ENCODE results near the gene ZBTB44. TPM values are rescaled to one million over a fixed set of nuclear protein-coding genes. Genes with fewer than 3 reads are reported as not detected.
"Not testable (repeated sequence)": the region's sequence is repeated elsewhere in the genome, so short reads cannot be mapped to it uniquely, and the experiment has no call there.

The ZBTB44 gene
- total RNA-seq, 1 donor from 2014 or later, result 94.3 TPM

GRCh38 chr11:130313383-130314183 lies 1.1 kb downstream of the ZBTB44 start:
- DNase-seq (ENCODE audit: low read depth), result no peak

- peak; percentile 71 for DNase-seq (ENCODE audit: low read depth)
Observed at GRCh38 chr11:130312046-130312445, 2.7 kb downstream of the ZBTB44 start.

DNA sequence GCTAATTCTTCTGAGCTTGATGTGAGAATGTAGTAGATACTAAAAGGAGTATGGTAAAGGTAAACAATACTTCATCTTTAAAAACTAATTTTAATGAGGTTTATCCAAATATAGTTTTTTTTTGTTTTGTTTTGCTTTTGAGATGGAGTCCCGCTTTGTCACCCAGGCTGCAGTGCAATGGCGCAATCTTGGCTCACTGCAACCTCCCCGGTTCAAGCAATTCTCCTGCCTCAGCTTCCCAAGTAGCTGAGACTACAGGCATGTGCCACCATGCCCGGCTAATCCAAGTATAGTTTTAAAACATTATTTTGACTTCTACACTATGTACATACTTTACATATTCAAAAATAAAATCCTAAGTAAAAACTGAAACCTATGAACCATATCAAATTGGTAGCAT lies 4.1 kb downstream of the ZBTB44 start:
- no peak for DNase-seq (ENCODE audit: low read depth)

- DNase-seq (ENCODE audit: low read depth), result no peak
Observed at GRCh38 chr11:130308886-130309285, 5.8 kb downstream of the ZBTB44 start.

GRCh38 chr11:130308059-130308458 lies 6.7 kb downstream of the ZBTB44 start:
- DNase-seq (ENCODE audit: low read depth), result no peak

DNA sequence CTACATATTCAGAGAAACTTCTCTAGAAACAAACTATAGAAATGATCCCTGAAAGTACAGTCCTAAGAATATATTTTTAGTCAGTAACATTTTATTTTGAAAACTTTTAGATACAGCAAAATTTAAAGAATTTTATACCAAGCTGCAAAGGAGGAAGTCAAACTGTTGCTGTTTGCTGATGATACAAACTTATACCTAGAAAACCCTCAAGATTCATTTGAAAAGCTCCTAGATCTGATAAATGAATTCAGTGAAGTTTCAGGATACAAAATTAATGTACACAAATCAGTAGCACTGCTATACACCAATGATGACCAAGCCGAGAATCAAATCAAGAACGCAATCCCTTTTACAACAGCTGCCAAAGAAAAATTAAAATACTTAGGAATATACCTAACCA lies 10.1 kb downstream of the ZBTB44 start:
- no peak for DNase-seq (ENCODE audit: low read depth)

GRCh38 chr11:130301002-130301401 lies 13.7 kb downstream of the ZBTB44 start:
- no peak for DNase-seq (ENCODE audit: low read depth)

- DNase-seq (ENCODE audit: low read depth), result no peak
Observed at GRCh38 chr11:130300567-130300966, 14.2 kb downstream of the ZBTB44 start.

GRCh38 chr11:130299978-130300377 lies 14.7 kb downstream of the ZBTB44 start:
- no peak for DNase-seq (ENCODE audit: low read depth)

- DNase-seq (ENCODE audit: low read depth), result no peak
Observed at GRCh38 chr11:130295657-130296056, 19.1 kb downstream of the ZBTB44 start.

- DNase-seq (ENCODE audit: low read depth), result no peak
Observed at GRCh38 chr11:130282111-130282510, 32.6 kb downstream of the ZBTB44 start.

DNA sequence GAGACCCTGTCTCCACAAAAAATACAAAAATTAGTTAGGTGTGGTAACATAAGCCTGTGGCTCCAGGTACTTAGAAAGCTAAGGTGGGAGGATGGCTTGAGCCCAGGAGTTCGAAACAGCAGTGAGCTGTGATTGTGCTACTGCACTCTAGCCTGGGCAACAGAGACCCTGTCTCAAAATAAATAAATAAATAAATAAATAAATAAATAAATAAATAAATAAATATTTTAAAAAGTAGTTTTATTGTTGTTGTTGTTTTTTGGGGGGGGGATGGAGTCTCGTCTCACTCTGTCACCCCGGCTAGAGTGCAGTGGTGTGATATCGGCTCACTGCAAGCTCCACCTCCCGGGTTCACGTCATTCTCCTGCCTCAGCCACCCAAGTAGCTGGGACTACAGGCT lies 33.4 kb downstream of the ZBTB44 start:
- not testable (repeated sequence) for DNase-seq (ENCODE audit: low read depth)

DNA sequence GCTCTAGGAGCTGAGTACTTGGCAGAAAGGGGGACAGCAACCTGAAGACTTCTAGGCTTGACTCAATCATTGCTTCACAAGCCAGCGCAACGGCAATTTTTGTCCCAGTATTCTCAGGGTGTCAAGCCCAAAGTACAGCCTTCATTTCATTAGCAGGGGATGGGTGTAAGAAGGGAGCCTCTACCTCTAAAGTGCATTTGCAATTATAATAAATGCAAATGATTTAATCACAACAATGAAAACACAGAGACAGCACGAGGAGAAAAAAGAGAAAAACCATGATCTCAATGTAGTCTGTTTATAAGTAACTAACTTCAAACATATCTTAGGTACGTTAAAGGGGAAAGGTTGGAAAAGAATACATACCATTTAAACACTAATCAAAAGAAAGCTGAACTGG lies 34.7 kb downstream of the ZBTB44 start:
- DNase-seq (ENCODE audit: low read depth), result peak; percentile 17

- DNase-seq (ENCODE audit: low read depth), result no peak
Observed at GRCh38 chr11:130278745-130279144, 36.0 kb downstream of the ZBTB44 start.

GRCh38 chr11:130278151-130278550 lies 36.6 kb downstream of the ZBTB44 start:
- DNase-seq (ENCODE audit: low read depth), result no peak

- no peak for DNase-seq (ENCODE audit: low read depth)
Observed at GRCh38 chr11:130272336-130272735, 42.4 kb downstream of the ZBTB44 start.

DNA sequence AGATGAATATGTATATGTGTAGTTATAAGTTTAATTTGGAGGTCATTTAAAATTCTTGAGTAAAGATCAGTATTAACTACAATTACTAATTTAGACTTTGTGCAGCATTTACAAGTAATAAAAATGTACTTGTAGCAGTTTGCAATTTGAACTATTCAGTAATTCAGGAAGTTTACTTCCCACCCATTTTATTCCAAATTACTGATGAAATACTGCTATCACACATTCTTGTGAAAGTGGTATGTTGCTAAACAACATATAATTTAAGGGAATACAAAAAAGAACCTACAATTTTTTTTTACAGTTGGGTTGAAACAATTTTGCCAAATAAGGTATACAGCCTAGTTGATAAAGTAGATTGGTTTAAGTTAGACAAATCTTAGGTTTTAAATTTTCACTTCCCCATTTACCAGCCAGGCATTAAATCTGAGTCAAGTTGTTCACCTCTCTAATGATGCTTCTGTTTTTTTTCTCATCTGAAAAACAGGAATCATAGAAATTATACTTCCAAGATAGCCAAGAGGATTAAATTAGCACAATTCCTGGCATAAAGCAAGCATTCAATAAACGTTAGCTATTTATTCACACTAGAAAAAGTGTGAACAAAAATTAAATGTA lies 45.3 kb downstream of the ZBTB44 start:
- no peak for DNase-seq (ENCODE audit: low read depth)

- no peak for DNase-seq (ENCODE audit: low read depth)
Observed at GRCh38 chr11:130263351-130263750, 51.4 kb downstream of the ZBTB44 start.

- no peak for DNase-seq (ENCODE audit: low read depth)
Observed at GRCh38 chr11:130262424-130262823, 52.3 kb downstream of the ZBTB44 start.

DNA sequence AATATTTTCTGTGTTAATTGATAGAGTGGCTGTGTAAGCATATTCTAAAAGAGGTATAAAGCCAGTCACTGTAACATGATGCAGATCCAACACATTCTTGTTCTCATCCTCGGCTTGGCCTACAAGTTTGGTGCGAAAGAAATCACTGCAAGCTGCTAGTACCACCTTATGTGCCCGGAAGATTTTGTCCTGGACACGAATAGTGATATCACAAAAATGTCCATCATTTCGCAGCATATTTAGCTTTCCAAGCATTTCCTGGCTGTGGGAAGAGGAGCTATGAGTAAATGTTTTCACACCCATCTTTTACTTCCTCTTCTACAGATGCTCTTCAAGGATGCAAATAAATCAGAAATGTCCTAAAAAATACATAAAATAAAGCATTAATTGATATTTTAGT lies 53.1 kb downstream of the ZBTB44 start:
- no peak for DNase-seq (ENCODE audit: low read depth)

GRCh38 chr11:130260742-130261141 lies 54.0 kb downstream of the ZBTB44 start:
- DNase-seq (ENCODE audit: low read depth), result no peak

DNA sequence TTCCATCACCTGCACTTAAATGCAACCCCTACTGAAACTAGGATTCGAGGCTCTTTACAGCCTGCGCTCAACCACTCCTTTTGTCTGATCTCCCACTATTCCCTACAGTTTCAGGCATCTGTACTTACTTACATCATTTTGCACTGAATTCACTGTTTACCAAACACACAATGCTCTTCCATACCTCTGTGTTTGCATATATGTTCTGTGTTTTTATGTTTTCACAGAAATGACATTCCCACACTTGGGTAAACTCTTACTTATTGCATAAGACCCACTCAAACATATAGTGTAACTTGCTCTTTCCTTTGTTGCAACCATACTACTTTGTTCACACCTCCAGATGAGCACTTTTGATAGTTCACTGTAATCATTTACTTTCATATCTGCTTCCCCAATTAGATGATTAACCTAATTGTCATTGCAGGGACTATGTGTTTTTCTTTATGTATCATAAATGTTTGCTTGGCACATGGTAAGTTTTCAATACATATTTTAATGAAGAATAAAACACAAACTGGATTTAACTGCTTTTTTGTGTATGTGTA lies 54.6 kb downstream of the ZBTB44 start:
- no peak for DNase-seq (ENCODE audit: low read depth)

- not testable (repeated sequence) for DNase-seq (ENCODE audit: low read depth)
Observed at GRCh38 chr11:130251763-130252162, 63.0 kb downstream of the ZBTB44 start.
